NCI-H2107 treated with DMSO at 0.1 percent for 48 hours (cell line): ENCODE results near the gene RGS3.
"Not testable (repeated sequence)": the region's sequence is repeated elsewhere in the genome, so short reads cannot be mapped to it uniquely, and the experiment has no call there.

Experiments
- DNase-seq: peaks from one replicate; lab custom pipeline; 2025; ENCODE audit not compliant: unreplicated experiment; lab: John Stamatoyannopoulos, UW

Gene RGS3

DNA sequence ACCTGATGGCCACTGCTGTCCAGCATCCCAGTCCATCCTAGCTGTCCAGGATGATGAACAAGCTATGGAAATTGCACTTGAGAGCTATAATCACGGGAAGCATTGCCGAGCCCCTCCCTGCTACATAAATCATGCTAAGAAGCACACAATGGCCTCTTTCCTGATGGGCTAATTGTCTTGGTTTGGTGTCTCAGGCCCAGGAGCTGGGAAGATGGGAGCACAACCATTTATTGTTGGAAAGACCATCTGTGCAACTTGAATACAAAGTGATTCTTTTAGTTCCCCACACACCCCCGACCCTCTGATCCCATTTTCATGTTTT is 80.4 kb downstream of the RGS3 start:
- DNase-seq: no peak

DNA sequence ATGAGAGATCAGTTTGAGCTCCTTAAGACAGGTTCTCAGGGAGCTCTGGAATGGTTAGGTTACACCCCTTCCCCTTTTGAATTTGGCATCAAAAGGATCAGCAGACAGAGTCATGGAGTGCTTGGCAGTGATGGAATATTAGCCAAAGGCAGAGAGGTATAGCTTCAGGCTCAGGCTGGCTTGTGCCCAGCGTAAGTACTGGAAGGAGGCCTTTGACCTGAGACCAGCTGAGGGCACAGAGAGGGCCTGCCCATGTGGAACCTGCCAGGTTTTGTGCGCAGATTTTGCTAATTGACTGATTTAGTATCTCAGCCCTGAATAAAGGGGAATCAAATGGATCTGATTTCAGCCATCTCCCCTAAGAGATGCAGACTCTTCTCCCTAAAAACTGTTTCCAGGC is 81.5 kb downstream of the RGS3 start:
- DNase-seq: no peak

DNA sequence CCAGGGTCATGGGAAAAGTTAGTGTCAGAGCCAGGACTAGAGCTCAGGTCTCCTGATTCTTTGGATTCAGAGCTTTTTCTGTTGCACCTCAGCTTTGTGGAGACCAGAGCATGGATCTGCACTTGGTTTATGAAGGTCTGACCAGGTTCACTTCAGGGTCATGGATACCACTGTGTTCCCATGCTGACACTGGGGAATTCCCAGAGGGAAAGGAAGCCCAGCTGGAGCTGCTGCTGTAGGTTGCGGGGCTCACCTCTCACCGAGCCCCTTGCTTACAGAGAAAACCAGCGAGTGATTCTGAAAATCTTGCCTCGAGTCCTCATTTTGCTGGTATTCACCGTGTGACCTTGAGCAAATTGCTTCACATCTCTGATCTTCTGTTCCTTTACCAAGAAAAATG is 83.0 kb downstream of the RGS3 start:
- no peak for DNase-seq

DNA sequence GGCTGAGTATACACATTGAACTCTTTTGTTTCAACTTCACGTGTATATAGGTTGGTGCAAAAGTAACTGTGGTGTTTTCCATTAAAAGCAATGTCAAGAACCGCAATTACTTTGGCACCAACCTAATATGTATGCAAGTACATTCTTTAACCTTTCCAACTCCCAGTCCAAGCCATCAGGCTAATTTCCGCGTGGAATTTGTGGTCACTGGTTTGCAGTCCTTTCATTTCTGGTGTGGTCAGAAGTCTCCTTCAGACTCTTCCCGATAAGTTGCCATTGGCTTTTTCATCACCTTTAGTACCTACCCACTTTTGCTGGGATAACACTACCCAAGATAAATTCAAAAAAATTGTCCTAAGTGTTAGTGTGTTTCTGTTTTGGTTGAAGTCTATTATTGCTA is 84.0 kb downstream of the RGS3 start:
- DNase-seq: no peak

DNA sequence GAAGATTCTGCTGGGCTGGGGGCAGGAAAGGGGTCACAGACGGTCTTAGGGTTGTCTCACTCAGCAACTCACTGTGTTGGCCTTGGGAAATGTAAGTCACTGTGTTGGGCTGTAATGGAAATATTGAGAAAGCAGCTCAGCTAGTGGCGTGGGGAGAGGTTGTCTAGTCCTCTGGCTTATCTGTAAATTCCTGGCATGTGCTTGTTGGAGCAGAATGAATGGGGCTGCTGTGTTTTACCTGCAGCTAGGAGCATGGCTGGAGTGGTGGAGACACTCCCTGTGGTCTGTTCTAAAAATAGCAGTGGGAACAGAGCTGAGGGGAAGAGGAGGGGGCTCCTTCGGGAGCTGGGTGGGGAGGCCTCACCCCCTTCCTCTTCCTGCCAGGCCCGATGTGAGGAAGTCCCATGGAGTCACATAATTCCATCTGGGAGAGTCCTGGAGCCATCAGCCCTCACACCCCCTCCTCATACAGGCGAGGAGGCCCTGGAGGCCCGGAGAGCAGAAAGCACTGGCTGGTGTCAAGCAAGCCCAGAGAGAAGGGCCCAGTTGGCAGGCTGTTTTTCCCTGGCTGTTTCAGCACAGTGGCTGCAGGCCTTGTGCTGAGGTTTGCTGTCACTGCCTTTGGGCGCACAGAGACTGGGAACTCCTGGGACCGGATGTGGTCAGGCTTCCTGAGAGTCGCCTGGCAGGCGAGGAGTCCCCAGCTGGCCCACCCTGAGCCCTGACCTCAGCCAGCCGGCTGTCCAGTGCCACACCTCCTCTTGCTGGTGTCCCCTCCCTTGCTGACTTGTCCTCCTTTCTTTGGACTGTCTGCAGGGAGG is 84.9 kb downstream of the RGS3 start:
- DNase-seq: no peak

DNA sequence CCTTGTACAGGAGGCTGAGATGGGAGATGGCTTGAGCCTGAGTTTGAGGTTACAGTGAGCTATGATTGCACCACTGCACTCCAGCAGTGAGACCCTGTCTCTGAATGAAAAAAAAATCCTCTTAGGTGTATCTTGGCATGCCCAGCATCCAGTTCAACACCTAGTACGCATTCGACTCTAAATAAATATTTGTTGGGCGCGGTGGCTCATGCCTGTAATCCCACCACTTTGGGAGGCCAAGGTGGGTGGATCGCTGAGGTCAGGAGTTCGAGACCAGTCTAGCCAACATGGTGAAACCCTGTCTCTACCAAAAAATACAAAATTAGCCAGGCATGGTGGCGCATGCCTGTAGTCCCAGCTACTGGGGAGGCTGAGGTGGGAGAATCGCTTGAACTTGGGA is 86.4 kb downstream of the RGS3 start:
- DNase-seq: not testable (repeated sequence)

DNA sequence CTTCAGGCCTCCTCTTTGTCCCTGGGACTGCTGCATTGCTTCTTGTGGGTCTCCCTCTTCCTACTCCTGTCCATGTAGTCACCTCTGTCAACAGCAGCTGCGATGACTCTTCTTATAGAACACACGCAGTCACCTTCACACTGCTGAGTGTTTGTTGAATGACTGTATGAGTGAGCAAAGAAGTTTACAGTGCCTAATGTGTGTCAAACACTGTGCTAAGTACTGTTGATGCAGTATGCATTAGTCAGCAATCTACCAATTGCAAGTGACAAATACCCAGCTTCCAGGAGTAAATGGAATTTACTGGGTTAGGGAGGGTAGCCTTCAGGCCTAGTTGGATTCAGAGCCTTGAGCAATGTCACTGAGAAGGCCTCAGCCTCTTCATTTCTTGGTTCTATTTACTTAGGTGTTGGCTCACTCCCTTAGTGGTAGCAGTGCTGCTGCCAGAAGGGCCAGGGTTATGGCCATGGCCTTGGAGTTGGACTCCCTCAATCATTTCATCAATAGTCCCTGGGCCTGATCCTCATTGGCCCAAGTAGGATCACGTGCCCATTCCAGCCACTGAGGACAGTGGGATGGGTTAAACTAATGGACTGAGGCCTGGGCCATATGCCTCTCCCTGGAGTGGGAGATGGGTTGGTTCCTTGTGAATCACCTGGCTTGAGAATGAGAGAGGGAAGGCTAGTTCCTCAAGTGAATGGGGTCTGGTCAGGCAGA is 93.5 kb downstream of the RGS3 start:
- no peak for DNase-seq

DNA sequence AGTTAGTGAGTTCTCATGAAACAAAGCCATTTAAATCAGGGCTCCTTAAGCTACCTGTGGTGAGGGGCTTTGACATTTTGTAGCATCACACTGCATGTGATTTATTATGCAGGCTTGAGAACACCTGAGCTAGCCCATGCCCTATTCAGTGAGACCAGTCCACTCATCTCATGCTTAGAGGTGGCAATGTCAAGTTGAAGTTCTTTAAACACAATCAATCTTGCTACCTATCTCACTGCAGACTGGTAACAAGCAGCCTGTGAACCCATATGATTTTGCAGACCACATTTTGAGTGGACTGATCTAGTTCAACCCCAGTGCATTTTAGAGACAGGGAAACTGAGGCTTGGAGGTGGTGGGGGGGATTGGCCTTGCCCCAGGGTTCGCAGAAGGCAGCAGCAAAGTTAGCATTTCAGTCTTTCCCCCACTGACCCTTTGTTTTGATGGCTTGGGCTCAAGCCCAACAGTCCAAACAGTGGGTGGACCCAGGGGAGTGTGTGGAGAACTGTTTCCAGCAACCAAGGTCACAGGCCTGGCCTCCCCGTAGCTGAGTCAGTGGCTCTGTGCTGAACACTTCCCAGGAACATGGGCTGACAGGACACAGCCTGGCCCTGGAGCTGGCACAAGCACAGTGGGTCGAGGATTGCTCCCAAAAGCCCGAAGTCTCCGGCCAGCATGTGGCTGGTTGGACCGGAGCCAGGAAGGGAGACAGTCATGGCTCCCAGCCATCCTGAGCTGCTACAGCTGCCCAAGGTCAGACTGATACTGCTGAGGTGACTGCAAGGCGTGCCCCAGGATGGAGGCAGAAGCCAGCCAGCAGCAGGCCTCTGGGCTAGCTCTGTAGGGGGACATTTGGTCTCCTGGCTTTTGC is 95.3 kb downstream of the RGS3 start:
- DNase-seq: no peak

DNA sequence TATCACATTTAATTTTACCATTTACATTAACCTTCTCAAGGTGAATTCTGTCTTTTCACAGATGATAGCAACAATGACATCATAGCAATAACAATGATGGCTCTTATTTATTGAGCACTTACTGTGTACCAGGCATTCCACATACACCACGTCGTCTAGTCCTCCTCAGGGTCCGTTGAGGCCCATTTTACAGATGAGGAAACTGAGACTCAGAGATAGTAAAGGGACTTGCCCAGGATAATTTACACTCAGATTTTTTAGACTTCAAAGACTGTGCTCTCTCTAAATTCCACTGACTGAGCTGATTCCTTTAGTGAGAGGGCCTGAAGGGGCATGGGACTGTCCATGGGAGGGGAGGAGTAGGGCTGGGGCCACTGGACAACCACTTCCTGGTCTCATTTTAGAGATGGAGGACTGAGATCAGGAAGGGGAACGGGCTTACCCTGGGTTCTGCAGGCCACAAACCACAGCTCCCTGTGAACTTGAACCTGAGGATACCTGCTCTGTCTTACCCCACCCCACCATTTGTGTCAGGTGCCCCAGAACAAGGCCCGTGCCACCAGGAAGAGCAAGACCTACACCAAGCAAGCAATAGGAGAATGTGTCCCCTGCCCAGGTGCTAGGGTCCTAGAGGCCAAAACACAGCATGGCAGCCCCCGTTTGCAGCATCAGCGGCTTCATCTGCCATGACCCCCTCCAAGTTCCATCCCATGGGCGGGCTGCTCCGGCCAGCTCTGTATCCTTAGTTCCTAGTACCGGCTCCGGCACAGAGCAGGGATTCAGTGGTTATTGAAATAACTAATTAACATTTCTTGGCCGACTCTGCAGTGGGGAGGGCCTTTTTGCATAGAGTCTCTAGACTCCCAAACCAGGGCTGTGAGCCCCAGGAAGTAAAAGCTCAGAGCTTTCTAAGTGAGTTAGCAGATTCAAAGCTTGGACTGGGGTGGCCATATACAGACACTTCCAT is 96.6 kb downstream of the RGS3 start:
- DNase-seq: no peak

DNA sequence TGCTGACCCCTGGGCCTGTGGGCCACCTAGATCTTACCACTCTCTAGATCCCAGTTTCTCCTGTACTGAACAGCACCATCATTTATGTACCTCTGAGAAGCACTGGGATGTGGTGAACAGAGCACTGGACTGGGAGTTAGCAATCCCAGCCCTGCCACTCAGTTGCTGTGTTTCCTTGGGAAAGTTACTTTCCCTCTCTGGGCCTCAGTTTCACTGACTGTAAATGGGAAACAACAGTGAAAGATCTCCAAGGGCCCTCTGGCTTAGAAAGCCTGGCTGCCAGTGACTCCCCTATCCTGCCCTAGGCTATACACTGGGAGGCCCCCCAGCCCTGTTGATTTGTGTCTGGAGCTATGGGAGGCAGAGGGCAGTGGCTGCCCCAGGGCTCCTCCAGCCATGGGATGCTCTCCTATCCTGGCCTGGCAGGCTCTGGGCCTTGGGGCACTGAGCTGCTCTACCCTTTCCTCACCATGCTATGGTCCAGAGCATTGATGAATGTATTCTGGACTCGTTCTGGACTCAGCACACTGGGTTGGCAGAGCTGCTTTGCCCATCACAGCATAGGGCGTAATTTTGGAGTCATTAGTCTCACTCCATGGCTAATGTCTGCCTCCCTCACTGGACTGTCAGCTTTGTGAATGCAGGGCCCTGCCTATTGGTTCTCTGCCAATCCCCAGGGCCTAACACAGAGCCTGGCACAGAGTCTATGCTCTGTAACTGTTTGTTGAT is 99.3 kb downstream of the RGS3 start:
- DNase-seq: no peak

DNA sequence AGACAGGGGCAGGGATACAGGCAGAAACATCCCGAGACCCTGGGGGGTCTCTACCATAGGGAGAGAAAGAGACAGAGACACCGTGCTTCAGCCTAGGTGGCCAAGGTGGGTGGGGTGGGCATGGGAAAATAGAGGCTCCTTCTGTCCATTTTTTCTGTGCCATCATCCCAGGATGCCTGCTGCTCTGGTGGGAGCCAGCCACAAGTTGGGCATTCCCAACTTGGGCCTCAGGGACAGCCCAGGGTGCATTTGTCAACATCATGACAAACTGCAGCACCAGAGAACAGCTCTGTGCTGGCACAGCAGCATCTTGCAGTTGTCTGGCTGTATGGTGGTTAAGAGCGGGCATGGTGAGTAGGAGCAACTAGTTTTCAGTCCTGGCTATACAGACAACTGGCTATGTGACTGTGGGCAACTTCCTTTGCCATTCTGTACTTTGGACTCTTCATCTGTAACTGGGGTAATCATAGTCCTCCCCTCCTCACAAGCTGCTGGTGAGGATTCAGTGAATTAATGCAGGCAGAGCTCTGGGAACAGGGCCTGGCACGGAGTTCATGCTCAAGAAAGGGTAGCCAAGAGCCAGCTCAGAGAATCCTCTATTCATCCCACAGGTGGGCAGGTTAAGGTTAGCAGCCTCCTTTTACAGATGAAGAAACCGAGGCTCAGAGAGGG is 100.4 kb downstream of the RGS3 start:
- no peak for DNase-seq

DNA sequence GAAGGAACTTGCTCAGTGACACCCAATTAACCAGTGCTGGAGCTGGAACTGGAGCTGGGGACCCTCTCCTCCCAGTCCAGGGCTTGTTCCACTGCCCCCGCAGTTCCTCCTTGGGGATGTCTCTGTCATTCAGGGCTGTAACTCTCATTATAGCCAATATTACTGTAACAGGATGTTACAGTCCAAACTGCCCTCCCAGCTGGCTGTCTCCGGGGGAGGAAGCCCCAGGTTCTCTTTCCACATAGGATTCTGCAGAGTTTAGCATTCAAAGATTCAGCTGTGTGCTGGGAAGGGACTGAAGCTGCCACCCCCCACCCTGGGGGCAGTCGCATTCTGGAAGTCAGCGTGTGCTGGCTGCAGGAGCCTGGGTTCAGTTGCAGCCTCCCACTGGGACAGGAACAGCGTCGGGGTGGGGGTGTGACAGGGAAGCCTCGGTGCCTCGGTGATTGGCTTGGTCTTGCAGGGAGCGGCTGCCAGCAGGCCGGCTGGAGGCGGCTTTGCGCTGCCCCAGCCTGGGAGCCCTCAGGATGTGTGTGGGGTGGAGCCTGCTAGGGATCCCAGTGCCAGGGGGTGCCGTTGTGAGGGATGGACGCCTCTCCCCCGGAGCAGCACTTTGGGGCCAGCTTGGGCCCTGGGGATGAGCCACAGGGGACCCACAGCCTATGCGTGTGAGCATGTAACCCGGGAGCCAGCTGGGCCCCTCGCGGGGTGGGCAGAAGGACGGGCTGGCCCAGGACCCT is 101.1 kb downstream of the RGS3 start:
- DNase-seq: peak; percentile 69

DNA sequence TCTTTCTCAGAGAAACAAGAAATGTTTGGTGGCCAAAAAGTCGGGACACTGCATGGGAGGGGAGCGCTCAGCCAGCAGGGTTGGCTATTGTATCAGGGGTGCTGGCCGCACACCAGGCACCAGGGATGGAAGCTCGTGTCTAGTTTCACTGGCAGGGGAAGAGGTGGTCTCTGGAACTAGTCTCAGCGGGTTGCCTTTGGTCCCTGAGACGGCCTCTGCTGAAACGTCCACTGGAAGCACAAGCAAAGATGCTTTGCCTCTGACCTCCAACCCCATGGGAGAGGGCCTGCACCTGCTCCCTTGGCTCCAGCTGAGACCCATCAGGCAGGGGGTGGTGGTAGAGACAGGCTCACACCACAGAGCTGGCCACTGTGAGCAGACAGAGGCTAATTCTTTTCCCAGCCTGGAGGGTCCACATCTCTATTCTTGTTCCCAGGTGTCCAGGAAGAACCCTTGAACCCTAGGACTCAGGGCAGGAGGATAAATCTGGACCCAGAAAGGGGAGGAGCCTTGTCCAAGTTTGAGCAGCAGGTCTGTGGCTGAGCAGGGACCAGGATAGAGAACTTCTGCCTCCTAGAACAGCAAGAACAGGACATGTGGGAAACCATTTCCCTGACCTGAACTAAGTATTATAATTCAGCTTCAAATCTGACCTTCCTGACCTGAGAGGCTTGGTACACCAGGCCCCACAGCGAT is 102.6 kb downstream of the RGS3 start:
- DNase-seq: no peak

DNA sequence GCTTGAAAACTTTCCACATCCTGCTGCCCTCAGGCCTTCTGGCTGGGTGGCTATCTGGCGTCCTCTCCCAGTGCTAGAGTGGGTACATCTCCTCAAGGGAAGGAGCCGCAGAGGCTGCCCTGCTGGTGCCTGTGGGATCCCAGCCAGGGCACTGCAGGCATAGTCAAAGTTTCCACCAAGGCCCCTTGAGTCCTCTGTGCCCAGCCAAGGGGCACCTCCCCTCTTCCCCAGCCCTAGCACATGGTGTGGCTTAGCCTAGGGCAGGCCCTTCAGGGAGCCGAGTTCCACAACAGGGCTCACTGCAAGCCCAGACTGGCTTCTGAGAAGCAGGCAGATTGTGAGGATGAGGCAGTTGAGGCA is 103.2 kb downstream of the RGS3 start:
- no peak for DNase-seq

DNA sequence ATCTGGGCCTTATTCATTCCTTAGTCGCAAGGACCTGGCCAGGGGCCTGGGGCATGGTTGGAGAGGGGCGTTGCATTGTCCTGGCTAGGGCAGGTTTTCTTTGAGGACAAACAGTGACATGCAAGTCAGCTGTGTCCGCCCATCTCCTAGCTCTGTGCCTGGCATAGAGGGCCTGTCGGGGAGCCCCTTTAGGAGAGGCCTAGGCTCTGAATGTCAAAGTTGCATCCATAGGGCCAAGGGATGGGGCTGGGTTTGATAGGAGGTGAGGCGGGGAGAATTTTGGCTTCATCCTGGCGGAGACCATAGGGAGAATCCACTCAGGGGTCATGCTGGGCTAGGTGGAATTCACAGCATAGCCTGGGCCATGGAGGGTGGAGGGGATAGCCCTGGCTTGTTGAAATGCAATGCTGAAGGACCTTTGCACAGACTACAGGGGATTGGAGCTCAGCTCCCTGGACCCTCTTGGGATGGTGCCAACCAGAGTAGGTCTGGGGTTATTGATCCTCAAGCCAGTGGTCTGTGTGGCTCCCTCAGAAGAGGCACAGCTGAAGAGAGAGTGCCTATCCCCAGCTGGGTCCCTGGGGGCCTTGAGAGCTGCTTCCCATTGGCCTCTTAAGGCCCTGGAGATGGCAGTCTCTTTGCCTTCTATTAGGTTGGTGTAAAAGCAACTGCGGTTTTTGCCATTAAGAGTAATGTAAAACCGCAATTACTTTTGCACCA is 104.0 kb downstream of the RGS3 start:
- no peak for DNase-seq

DNA sequence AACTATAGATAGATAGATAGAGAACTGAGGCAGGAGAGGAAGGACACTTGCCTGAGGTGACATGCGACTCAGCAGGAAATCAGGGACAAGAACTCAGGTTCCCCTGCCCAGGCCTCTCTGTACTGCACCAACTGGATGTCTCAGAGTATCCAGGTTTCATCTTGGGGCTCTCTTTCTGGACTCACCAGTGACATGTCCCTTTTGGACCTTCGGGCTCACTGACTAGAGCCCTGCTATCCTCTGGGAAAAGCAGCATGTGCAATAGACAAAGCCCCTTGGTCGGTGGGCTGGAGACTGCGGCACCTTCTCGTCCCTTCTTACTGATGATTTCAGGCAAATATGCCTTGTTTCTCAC is 104.5 kb downstream of the RGS3 start:
- DNase-seq: no peak

DNA sequence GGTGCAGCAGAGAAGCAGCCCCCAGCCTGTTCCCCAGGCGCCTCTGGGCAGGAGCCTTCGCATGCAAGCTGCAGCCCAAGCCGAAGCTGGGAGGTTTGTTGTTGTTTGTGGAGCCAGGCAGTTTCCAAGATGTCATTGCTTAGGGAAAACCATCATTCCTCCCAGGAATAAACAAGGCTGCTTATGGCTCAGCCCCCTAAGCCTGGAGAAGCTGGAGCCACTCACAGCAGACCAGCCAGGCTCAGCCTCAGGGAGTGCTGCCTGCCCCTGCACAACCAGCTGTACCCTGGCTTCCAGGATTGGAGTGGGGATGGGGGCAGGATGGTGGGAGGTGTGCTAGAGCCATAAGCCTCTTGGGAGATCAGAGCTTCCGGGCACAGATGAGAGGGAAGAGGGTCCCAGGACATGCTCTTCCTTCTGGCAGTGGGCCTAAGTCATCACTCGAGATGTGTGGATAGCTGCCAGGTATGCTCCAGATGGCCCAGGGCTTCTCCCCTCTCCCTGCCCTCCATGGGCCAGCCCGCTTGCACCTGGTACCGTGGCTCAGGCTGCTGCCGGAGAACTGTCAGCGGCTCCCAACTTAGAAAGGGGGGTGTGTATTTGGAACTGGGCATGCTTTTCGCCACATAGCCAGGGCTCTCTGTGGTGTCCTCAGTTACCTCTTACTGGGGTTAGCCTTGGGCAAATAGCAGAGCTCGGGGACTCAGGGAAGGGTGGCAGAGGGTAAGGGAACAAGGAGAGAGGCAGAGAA is 105.2 kb downstream of the RGS3 start:
- DNase-seq: peak; percentile 19
